ENCODE results near the gene ESPL1.

ESPL1 gene

DNA sequence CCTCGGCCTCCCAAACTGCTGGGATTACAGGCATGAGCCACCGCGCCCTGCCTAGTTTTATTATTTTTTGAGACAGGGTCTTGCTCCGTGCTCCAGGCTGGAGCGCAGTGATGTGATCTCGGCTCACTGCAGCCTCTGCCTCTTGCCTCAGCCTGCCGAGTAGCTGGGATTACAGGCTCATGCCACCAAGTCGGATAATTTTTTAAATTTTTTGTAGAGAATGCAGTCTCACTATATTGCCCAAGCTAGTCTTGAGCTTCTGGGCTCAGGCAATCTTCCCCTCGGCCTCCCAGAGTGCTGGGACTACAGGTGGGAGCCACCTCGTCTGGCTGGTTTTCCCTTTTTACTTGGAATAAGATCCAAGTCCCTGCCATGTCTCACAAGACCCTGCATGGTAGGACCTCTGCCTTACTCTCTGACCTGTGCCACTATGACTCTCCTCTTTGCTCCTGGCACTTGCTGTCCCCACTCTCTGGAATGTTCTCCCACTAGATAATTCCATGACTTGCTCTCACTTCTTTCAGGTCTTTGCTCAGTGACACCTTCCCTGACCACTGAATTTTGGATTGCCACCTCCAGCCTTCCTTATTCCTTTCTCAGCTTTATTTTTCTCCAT is 28.3 kb upstream of the ESPL1 start:
- no peak overlapping the region for H3K4me3 ChIP-seq
- no peak overlapping the region for H3K27ac ChIP-seq
- TF ChIP-seq, protein P1, sequence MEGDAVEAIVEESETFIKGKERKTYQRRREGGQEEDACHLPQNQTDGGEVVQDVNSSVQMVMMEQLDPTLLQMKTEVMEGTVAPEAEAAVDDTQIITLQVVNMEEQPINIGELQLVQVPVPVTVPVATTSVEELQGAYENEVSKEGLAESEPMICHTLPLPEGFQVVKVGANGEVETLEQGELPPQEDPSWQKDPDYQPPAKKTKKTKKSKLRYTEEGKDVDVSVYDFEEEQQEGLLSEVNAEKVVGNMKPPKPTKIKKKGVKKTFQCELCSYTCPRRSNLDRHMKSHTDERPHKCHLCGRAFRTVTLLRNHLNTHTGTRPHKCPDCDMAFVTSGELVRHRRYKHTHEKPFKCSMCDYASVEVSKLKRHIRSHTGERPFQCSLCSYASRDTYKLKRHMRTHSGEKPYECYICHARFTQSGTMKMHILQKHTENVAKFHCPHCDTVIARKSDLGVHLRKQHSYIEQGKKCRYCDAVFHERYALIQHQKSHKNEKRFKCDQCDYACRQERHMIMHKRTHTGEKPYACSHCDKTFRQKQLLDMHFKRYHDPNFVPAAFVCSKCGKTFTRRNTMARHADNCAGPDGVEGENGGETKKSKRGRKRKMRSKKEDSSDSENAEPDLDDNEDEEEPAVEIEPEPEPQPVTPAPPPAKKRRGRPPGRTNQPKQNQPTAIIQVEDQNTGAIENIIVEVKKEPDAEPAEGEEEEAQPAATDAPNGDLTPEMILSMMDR (IDR thresholded peaks at IDR 0.05): no peak
- no peak for DNase-seq (ENCODE audit: low spot score)

DNA sequence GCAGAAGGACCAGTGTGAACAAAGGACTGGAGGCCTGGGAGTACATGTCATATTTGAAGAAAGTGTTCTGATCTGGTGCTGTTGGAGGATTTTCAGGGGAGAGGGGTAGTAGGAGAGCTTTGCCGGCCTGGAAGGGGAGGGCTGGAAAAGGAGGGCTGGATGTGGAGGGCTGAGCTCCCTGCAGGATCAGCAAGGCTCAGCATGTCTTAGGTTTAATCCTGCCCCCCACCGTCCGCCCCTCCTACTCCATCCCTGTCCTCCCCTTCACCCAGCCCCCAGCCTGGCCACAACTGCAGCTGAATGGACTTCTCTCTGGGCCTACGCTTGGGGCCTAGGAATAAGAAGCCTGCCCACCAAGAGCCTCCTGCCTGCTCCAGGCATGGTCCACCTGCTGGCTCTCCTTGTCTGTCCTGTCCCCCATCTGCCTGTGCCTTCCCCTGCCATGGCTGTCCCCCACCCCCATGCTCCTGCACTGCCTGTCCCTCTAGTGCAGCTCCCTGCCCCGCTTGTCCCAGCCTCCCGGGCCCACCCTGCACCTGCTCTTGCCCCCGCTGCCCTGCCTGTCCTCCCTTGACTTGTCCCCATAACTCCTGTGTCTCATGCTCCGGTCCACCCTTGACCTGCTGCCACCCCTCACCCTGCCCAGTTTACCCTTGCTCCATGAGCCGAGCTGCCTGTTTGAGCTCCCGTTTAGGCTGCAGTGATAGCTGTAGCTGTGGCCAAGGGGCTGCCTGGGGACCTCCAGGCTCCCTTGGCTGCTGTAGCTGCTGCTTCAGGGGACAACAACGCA is 26.3 kb upstream of the ESPL1 start:
- no peak for DNase-seq (ENCODE audit: low spot score)
- H3K27ac ChIP-seq: no peak overlapping the region
- no peak overlapping the region for H3K4me3 ChIP-seq
- TF ChIP-seq, protein P1 (IDR thresholded peaks at IDR 0.05): no peak

DNA sequence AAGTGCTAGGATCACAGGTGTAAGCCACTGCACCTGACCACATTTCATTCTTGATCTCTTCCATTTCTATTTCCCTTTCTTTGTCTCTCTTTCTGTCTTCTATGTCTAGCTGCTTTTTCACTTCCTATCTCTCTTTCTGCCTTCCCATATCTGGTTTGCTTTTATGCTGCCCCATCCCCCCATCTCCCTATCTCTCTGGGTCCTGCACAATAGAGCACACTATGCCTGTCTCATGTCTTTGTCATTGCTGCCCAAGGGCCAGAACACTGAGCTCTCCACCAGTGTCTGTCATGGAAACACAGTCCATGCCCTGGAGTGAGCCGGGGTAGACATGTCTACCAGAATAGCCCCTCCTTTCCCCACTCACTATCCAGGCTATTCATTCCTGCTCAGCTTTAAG is 23.8 kb upstream of the ESPL1 start:
- DNase-seq (ENCODE audit: low spot score): no peak
- Histone ChIP-seq H3K4me3 (no peak overlapping the region), H3K27ac (no peak overlapping the region)
- TF ChIP-seq, protein P1 (IDR thresholded peaks at IDR 0.05): no peak

DNA sequence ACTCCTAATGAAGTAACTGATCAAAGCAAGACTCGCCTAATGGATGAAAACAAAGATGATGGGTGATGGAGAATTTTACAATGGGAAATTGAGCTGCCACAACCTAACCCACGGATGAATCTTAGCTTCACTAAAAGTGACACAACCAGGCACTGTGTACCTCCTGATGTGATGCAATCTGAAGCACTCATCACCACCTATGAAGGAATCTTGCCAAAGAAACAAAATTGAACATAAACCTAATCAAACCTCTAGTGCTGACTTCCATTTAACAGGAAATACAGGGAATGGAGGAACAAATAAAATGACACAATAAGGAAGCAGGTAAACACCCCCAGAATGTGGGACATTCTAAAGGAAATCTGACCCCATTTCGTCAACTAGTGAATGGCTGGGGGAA is 22.8 kb upstream of the ESPL1 start:
- H3K27ac ChIP-seq: no peak overlapping the region
- DNase-seq (ENCODE audit: low spot score): no peak
- no peak overlapping the region for H3K4me3 ChIP-seq
- TF ChIP-seq, protein P1 (IDR thresholded peaks at IDR 0.05): no peak

DNA sequence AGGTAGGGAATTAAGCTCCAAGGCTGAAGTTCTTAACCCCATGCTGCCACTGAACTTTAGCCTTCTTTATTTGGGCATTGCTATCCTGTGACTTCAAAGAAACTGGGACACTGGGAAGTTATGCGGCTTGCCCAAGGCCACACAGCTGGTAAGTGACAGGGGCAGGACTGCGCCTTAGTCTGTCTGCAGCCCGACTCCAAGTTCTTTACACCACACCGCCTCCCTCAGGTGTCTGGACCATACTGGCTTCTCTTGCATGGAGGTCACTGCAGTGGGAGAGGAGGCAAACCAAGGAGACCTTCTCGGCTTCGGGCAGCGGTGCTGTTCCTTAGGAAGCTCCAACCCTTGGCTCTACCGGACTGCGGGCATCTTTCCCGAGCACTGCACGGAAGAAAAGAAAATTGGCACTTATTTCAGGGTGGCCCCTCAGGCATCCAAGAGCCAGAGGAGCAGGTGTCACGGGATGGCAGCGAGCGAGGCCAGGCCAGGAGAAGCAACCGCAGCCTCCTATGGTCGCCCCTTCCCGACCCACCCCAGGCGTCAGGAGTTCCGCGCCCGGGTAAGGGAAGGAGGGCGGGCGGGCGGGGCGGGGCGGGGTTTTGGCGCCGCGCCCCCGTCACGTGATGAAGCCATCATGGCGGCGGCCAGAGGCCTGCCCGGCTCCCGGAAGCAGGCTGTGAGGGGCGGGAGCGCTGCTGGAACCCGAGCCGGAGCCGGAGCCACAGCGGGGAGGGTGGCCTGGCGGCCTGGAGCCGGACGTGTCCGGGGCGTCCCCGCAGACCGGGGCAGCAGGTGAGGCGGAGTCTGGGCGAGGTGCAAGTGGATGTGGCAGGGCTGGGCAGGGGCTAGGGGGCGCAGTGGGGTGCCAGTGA is 16.4 kb upstream of the ESPL1 start:
- H3K27ac ChIP-seq: peak overlapping the region; percentile 79 to 92
- H3K4me3 ChIP-seq: peak overlapping the region; percentile 81
- TF ChIP-seq, protein P1 (IDR thresholded peaks at IDR 0.05): no peak
- peak; percentile 91 for DNase-seq (ENCODE audit: low spot score)

DNA sequence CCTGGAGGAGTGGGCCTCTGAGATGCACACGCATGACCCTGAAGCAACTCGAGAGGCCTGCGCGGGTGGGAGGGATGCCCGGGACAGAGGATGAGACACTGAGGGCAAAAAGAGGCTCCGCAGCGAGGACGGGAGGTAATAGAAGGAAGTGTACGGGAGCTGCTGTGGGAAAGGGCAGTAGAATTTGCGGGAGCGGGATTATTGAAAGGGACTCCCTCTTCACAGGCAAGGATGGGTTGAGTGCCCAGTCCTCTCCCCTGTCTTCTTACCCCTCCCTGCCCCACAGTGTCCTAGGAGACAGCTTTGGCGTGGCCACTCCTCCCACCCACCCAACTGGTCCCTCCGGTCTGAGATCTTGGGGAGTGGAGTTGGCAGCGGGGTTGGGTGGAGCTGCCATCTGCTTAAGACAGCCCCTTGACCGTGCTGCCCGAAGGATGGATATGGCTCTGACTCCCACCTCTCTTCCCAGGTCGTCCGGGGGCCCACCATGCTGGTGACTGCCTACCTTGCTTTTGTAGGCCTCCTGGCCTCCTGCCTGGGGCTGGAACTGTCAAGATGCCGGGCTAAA is 15.7 kb upstream of the ESPL1 start:
- H3K4me3 ChIP-seq: peak overlapping the region; percentile 81
- TF ChIP-seq, protein P1 (IDR thresholded peaks at IDR 0.05): no peak
- DNase-seq (ENCODE audit: low spot score): no peak
- H3K27ac ChIP-seq: peak overlapping the region; percentile 79 to 92

Measured in coronary artery (tissue), 2 donors.